ENCODE measurements around the gene AUP1. TPM values are rescaled to one million over a fixed set of nuclear protein-coding genes. Genes with fewer than 3 reads are reported as not detected.
A peak's percentile ranks its signal among the peaks of the same experiment; 100 is the strongest.

Gene AUP1
- total RNA-seq, 3 donors from 2014 or later: 108 to 130 (median 128) TPM

DNA sequence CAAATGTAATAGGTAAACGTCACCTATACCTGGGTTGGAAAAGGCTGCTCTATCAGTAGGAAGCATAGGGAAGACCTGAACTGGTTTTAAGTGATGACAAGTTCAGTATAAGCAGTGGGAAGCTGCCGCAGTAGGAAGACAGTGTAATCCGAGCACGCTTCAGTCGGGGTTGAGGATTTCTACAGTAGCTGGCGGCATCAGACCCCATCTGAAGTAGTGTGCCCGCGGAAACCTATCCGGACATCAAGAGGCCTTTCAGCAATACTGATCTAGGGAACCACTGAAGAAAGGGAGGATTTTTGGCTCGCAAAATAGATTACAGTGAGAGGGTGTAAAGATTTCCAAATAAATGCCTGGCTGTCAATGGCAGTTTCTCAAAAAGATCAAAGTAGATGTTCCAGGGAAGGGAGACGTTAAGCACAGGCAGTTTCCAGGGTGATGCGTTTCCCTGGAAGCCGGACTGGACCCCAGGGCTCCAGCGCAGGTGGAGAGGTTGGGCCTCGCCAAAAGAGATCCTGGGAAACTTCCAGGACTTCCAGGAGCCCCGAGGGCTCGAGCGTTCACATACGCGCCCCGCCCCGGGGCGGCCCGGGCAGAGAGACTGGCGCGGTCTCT, 18.9 kb upstream of the AUP1 start:
- Histone ChIP-seq H3K4me1 (no peaks in the 10 kb centered on the region), H3K9me3 (no peaks in the 10 kb centered on the region), H3K36me3 (no peaks in the 10 kb centered on the region), H3K27me3 (no peaks in the 10 kb centered on the region), H3K27ac (peak overlapping the region; percentile 75 to 79), H3K4me3 (peak overlapping the region; percentile 51 to 83 (median 68))
- TF ChIP-seq POLR2A (IDR thresholded peaks at IDR 0.05) (no peak), POLR2AphosphoS5 (IDR thresholded peaks at IDR 0.05) (no peak)
- TF ChIP-seq, protein P1, sequence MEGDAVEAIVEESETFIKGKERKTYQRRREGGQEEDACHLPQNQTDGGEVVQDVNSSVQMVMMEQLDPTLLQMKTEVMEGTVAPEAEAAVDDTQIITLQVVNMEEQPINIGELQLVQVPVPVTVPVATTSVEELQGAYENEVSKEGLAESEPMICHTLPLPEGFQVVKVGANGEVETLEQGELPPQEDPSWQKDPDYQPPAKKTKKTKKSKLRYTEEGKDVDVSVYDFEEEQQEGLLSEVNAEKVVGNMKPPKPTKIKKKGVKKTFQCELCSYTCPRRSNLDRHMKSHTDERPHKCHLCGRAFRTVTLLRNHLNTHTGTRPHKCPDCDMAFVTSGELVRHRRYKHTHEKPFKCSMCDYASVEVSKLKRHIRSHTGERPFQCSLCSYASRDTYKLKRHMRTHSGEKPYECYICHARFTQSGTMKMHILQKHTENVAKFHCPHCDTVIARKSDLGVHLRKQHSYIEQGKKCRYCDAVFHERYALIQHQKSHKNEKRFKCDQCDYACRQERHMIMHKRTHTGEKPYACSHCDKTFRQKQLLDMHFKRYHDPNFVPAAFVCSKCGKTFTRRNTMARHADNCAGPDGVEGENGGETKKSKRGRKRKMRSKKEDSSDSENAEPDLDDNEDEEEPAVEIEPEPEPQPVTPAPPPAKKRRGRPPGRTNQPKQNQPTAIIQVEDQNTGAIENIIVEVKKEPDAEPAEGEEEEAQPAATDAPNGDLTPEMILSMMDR (IDR thresholded peaks at IDR 0.05): no peak
- DNase-seq (ENCODE audit: low spot score in 2 of 2): no peak
- intact Hi-C loops (cut with DNase I; ENCODE audit: low total_unique reads): no loop called here

DNA sequence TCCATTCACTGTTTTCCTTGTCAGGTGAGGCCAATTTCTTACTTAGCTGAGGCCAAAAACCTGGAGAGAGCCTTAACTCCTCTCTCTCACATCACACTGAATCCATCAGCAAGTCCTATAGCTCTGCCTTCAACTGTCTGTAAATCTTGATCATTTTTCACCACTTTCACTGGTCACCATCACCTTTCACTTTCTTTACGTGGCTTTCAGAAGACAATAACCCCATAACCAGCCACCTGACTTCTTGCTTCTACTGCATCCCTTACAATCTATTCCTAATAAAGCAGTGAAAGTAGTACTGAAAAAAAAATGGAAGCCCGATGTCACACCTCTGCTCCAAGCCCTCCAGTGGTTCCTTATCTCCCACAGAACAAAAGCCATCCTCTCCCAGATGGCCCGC, 16.5 kb upstream of the AUP1 start:
- TF ChIP-seq, protein P1 (IDR thresholded peaks at IDR 0.05): no peak
- TF ChIP-seq POLR2A (IDR thresholded peaks at IDR 0.05) (no peak), POLR2AphosphoS5 (IDR thresholded peaks at IDR 0.05) (no peak)
- intact Hi-C loops (cut with DNase I; ENCODE audit: low total_unique reads): no loop called here
- Histone ChIP-seq H3K27me3 (no peaks in the 10 kb centered on the region), H3K4me1 (no peaks in the 10 kb centered on the region), H3K9me3 (no peaks in the 10 kb centered on the region), H3K4me3 (no peak overlapping the region), H3K27ac (no peak overlapping the region), H3K36me3 (no peaks in the 10 kb centered on the region)
- DNase-seq (ENCODE audit: low spot score in 2 of 2): no peak

DNA sequence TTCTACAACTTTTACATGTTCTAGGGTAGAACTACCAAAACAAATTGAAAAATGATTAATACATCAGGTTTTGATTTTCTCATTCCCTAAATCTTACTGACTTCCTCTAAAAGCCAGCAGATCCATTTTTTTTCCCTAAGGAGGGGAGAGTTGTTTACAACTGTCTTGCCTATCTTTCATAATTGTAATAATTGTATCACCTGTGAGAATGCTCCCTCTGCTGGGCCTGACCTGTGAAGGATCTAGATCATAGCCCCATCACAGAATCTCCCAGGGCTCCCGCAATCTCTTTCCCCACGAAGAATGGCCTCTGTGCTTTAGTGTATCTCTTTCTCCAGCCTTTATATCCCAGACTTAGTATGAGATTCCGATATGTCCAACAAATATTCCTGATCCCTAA, 15.1 kb upstream of the AUP1 start:
- intact Hi-C loops (cut with DNase I; ENCODE audit: low total_unique reads): no loop called here
- TF ChIP-seq, protein P1 (IDR thresholded peaks at IDR 0.05): no peak
- no peak for TF ChIP-seq POLR2A (IDR thresholded peaks at IDR 0.05)
- TF ChIP-seq POLR2AphosphoS5 (IDR thresholded peaks at IDR 0.05): no peak
- Histone ChIP-seq H3K27me3 (no peaks in the 10 kb centered on the region), H3K36me3 (no peaks in the 10 kb centered on the region), H3K4me1 (no peaks in the 10 kb centered on the region), H3K27ac (no peak overlapping the region), H3K4me3 (no peak overlapping the region), H3K9me3 (no peaks in the 10 kb centered on the region)
- no peak for DNase-seq (ENCODE audit: low spot score in 2 of 2)

DNA sequence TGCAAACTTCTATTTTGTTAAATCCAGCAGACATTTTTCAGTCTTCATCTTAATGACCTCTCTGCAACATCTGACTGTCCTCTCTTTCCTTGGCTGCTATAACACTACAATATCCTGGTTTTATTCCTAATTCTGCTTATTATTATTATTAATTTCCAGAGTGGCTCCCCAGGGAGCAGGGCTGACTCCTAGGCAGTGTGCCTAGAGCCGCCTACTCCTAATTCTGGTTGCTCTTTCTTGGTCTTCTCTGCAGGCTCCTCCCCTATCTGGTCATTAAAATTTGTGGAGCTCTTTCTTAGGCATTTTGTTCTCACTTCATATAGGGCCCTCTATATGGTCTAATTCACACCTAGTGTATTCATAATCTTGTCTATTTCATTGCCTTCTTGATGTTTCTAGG, 13.5 kb upstream of the AUP1 start:
- no peak for DNase-seq (ENCODE audit: low spot score in 2 of 2)

DNA sequence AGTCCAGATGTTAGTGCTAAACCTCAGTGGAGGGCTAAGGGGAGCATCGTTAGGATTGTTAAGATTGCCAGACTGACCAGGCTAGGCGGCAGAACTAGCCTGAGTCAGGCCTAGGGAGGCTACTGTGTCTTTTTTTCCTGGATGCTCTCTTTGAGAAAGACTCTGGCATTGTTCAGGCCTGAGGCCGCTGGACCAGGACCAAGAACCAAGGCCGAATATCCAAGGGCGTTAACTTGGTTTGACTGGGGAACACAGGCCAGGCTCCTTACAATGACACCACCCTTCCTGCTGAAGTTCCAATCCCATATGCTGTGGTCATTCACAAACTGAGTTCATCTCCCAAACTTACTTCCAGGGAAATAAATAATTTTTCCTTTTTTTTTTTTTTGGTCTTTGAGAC, 10.8 kb upstream of the AUP1 start:
- intact Hi-C loops (cut with DNase I; ENCODE audit: low total_unique reads): no loop called here
- no peaks in the 10 kb centered on the region for H3K27me3 ChIP-seq
- no peak overlapping the region for H3K27ac ChIP-seq
- no peak for DNase-seq (ENCODE audit: low spot score in 2 of 2)
- no peaks in the 10 kb centered on the region for H3K36me3 ChIP-seq
- TF ChIP-seq POLR2AphosphoS5 (IDR thresholded peaks at IDR 0.05): no peak
- TF ChIP-seq POLR2A (IDR thresholded peaks at IDR 0.05): no peak
- TF ChIP-seq, protein P1 (IDR thresholded peaks at IDR 0.05): no peak
- no peak overlapping the region for H3K4me3 ChIP-seq
- H3K4me1 ChIP-seq: no peaks in the 10 kb centered on the region
- H3K9me3 ChIP-seq: no peaks in the 10 kb centered on the region

More for the DNA sequence above, 13.5 kb upstream of the AUP1 start:
- Histone ChIP-seq H3K27ac (no peak overlapping the region), H3K36me3 (no peaks in the 10 kb centered on the region), H3K27me3 (no peaks in the 10 kb centered on the region), H3K4me1 (no peaks in the 10 kb centered on the region), H3K9me3 (no peaks in the 10 kb centered on the region), H3K4me3 (no peak overlapping the region)
- TF ChIP-seq, protein P1 (IDR thresholded peaks at IDR 0.05): no peak
- TF ChIP-seq POLR2A (IDR thresholded peaks at IDR 0.05) (no peak), POLR2AphosphoS5 (IDR thresholded peaks at IDR 0.05) (no peak)
- intact Hi-C loops (cut with DNase I; ENCODE audit: low total_unique reads): no loop called here

Data from breast epithelium (tissue), 4 donors.